GM21528 (cell line): ENCODE results near the gene TMEM132A.

Experiments
- ATAC-seq: cut with Tn5 transposase; IDR thresholded peaks from one replicate; pipeline ENCODE4 v1.9.1; 2021; ENCODE audit warnings: mild to moderate bottlenecking, moderate library complexity; ENCODE audit not compliant: unreplicated experiment, low FRiP score

Gene TMEM132A

DNA sequence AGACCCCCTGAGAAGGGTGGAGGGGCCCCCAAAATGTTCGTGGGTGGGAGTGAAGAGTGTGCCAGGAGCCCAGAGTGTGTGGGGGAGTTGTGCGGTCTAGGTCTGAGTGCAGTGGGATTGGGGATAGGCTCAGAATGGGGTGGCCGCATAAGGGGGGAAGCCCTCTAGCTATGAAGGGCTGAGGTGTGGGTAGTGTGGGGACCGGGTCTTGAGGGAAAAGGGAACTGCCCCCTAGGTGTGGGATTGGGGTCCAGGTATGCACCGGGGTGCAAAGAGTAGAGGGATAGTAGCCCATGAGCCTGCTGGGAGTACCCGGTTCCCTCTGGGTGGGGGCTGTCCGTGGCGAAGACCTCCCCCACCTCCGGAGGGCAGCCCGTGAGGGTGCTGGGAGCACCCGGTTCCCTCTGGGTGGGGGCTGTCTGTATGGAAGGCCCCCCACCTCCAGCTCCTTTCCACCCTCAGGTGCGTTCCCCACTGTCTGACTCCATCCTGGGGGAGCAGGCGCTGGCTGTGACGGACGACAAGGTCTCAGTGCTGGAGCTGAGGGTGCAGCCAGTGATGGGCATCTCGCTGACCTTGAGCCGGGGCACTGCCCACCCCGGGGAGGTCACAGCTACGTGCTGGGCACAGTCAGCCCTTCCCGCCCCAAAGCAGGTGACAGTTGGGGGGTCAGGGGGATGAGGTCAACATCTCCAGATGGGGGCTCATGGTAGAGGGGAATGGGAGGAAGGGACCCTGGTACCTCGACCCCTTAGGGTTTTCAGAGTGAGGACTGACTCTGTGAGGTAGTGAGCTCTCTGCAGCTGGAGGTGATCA is 10.7 kb downstream of the TMEM132A start:
- no peak for ATAC-seq

DNA sequence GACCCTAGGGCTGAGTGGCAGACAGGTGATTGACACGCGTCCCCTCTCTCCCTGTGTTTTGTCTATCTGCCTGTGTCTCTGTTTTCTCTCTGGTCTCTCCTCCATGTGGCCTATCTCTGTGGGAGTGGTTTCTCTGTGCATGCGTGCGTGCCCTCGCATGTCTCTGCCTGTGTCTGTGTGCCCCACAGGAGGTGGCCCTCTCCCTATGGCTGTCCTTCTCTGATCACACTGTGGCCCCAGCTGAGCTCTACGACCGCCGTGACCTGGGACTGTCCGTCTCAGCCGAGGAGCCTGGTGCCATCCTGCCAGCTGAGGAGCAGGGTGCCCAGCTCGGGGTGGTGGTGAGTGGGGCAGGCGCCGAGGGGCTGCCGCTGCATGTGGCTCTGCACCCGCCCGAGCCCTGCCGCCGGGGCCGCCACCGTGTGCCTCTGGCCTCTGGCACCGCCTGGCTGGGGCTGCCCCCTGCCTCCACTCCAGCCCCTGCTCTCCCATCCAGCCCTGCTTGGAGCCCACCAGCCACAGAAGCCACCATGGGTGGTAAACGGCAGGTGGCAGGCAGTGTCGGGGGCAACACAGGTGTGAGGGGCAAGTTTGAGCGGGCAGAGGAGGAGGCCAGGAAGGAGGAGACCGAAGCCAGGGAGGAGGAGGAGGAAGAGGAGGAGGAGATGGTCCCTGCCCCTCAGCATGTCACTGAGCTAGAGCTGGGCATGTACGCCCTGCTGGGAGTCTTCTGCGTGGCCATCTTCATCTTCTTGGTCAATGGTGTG is 11.6 kb downstream of the TMEM132A start:
- no peak for ATAC-seq

DNA sequence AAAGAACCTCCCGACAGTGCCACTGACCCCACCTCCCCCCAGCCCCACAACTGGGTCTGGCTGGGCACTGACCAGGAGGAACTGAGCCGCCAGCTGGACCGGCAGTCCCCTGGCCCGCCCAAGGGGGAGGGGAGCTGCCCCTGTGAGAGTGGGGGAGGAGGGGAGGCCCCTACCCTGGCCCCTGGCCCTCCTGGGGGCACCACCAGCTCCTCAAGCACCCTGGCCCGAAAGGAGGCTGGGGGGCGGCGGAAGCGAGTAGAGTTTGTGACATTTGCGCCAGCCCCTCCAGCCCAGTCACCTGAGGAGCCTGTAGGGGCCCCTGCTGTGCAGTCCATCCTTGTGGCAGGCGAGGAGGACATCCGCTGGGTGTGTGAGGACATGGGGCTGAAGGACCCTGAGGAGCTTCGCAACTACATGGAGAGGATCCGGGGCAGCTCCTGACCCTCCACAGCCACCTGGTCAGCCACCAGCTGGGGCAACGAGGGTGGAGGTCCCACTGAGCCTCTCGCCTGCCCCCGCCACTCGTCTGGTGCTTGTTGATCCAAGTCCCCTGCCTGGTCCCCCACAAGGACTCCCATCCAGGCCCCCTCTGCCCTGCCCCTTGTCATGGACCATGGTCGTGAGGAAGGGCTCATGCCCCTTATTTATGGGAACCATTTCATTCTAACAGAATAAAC is 12.3 kb downstream of the TMEM132A start:
- ATAC-seq = no peak

DNA sequence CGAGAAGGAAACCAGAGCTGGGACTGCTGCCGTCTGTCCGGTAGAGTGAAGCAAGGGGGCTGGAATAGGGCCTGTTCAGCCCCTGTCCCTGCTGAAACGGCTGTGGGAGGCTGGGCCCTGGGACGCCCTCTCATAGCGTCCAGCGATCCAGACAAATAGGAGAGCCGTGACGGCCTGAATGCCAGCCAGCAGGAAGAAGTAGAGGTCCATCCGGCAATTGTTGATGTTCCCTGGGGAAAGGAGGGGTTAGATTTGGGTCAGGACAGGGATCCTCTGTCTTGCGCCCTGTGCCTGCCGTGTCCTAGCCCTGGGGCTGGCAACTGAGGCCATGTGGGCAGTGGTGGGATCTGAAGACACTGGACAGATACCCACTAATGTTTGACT is 12.9 kb downstream of the TMEM132A start:
- ATAC-seq = no peak

DNA sequence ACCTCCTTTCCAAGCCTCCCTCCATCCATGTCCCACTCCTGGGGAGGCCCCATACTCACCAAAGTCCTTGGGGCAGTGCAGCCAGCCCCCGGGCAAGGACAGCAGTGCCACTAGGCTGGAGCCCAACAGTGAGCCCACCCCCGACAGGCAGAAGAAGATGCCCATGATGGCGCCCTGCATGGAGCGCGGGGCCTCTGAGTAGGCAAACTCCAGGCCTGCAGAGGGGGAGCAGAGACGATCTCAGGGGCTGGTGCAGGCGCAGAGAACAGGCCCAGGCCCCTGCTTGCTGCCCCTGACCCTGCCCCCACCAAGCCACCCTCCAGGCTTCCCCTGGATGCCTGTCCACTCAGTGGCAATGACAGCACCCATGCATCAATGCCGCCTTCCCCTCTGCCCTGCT is 13.6 kb downstream of the TMEM132A start:
- no peak for ATAC-seq

DNA sequence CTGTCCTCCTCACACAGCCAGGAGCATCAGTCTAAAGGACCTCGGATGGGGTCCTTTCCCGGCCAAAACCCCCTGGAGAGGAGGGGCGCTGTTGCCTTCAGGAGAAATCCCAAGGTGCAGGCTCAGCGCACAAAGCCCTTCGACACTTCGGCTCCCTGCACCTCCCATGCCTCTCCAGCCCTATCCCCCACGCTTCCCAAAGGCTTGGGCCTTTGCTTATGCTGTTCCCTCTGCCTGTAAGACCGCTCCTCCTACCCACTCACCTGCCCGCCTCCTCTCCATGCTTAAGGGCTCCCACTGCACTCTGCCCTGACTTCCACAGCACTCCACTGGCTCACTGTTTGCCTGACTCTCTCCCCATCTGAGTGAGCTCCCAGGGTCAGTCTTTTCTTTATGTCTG is 14.2 kb downstream of the TMEM132A start:
- no peak for ATAC-seq

DNA sequence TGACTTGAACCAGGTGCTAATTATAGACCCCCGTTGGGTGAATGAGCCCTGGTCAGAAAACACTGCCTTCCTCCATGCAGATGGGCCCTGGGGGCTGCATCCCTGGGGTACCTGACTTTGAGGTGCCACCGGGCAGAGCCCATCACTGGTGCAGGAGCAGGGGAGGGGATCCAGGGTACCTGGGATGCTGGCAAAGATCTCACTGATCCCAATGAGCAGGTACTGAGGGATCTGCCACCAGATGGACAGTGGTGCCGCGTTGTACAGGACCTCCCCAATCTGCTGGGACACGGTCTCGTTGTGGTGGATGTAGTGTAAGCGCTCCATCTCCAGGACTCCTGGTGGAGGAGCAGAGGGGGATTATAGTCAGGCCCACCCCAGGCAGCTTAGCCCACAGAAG is 15.0 kb downstream of the TMEM132A start:
- ATAC-seq = no peak

DNA sequence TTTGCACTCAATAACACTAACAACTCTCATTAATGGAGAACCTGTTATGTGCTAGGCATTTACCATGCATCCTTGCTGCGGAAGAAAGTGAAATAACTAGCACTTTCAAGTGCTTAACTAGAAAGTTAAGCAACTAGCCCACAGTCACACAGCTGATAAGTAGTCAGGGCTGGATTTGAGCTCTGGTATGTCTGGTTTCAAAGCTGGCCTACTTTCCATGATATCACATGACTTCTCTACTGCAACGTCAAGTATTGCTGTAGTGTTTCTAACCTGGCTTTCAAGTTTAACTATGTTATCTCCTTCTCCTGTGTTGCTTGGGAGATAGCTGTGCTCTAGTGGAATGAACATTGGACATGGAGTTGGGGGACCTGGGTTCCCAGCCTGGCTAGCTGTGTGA is 15.6 kb downstream of the TMEM132A start:
- no peak for ATAC-seq

DNA sequence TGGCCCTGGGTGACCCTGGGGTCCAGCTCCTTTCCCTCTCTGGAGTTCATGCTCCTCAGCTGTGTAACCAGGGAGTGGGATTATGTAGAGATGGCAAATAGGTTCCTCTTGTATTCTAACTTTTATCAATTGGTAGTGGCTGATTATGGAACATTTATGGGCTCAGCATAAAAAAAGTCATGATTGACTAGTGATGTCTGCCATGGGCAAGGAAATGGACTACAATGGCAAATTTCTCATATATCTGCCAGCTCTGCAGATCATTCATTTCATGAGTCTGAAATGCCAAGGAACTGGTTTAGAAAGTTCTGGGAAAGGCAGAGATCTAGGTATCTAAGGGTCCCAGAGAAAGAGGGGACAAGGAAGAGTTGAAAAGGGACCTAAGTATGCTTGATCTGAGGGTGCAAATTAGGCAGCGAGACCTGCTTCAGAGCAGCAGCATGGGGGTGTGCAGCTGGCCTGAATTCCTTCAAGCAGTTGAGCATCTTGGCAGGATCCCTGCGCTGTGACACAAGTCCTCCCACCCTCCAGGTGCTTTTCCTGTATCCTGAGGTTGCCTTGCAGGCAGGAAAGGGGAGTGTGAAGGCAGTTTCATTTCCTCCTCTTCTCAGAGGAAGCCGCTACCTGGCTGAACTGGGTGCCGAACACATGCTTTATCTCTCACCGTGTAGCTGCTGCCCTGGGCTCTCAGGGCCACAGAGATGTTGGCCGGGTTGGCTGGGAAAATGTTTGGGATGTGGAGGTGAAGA is 17.3 kb downstream of the TMEM132A start:
- ATAC-seq = no peak

DNA sequence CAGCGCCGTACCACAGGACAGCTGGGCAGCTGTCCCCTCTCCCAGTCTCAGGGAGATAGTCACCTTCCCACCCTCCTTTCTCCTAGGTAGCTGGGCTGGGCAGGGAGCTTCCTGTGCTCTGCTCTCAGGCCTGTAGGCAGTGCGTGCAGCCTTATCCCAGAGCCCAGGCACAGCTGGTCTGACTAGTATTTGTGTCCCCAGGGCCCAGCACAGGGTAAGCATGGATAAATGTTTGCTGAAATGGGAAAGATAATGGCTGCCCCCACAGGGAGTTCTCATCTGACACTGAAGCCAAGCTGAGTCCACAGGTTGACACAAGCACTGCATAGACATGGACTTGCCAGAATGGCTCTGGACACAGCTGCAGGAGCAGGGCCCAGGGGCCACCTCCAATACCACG is 18.0 kb downstream of the TMEM132A start:
- ATAC-seq = no peak

DNA sequence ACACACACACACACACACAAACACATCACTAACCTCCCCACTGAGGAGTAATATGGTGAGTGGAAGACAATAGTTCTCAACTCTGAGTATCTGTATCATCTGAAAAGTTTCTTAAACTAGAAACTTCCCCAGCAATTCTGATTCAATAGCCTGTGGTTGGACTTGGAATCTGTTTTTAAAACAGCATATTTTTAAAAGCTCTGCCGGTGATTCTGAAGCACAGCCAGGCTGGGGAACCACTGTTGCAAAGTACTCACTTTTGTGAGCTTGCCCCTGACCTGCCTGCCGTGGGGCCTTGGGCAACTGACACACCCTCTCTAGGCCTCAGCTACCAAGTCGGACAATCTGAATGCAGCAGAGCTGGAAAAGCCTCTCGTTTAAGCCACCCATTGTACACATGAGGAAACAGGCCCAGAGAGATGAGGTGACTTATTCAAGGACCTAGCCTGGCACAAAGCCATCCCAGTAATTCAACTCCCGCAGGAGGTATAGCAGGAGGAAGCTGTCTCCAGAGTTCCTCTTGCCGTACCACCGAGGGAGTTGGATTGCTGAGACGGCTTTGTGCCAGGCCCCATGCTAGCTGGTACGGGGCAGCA is 18.8 kb downstream of the TMEM132A start:
- no peak for ATAC-seq

DNA sequence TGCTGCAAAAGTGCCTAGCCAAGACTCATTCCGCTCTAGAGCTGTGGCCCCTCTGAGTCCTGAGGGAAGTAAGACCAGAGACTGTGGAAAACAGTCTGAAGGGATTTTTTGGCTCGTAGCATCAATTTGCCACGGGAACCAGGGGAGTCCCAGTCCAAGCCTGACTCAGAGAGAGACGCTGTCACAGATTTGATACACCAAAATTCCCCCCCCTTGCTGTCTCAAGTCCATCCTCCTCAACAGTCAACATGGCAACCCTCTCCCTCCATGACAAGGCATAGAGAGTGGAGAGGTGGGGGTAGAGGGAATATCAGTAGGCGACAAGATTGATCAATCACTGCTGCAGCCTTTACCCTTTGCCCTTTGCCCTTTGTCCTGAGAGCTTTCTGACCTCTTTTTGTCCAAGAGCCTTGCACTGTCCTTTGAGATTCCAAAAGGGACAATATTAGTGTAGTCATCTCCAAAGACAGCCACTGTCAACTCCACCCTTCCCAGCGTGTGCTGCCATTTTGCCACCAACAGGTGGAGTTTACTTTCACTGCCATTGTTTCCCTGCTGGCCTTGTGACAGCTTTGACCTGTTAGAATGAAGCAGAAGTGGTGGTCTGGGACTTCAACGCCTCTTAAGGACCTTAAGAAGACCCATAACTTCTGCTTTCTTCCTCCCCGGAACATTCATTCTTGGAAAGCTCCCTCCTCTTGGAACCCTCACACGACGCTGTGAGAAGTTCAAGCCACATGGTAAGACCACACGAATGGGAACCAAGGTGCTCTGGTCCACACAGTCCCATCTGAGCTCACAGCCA is 20.4 kb downstream of the TMEM132A start:
- ATAC-seq = no peak

DNA sequence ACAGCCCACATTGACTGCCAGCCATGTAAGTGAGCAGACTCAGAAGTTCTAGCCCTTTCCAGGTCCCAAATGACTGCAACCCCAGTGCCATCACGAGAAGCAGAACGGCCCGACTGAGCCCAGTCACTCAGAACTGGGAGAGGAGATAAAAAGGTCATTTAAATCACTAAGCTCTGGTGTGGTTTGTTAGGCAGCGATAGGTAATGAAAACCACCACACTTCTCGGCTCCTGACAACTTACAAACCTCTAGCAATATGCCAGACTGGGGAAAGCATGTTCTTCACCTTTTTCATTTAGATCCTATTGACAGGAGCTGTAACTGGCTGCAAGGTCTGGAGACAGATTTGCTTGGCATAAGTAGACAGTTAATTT is 21.0 kb downstream of the TMEM132A start:
- no peak for ATAC-seq

DNA sequence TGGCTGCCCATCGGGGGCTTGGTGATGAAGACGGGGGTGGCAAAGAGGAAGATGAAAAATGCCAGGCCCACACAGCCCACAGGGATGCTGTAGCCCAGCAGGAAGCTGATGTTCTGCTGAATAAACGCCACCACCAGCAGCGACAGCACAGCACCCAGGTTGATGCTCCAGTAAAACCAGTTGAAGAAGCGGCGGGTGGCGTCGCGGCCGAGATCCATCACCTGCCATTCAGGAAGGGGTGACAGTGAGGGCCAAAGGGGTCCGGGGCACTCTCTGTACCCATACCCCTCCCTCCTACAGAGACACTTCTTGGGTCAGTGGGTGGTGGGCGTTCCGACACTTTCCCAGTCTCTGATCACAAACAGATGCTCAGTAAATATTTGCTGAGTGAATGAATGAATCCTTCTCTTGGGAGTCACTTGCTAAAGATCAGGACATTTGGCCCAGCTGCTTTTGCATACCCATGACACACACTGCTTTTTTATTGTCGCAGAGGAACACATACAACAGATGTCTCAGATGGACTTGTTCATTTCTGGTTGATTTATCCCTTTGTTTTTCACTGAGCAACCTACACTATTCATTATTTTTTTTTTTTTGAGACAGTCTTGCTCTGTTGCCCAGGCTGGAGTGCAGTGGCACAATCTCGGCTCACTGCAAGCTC is 22.5 kb downstream of the TMEM132A start:
- no peak for ATAC-seq

DNA sequence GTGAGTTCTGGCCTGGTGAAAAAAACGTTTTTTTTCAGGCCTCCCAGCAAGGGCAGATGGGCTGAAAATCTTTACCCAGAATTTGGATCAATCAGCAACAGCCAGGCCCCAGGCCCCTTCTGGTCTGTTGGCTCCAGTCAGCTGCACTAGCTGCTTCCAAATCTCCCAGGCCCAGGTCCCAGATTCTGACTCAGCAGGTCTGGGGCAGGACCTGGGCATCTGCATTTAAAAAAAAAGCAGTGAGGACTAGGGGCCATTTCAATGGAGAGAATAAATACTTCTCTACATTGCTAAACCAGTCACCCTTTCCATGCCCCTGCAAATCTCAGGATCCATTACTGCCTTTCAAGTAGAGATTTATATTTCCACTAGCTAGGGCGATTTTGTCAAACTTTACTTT is 23.4 kb downstream of the TMEM132A start:
- no peak for ATAC-seq

DNA sequence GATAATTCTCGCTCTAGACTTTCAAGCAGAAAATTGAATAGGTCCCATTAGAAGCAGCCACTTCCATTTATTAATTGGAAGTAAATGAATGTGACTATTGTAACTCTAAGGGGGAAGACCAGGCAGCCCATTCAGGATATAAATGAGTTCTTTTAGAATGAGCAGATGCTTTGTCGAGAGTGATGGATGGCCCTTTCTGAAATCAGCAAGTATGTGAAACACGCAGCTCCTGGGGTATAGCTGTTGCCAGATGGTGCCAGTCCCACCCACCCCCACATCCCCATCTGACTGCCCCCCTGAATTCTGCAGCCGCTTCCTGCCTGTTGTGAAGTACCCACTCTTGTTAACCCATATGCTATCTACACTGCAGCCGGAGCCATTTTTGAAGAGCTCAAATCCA is 24.0 kb downstream of the TMEM132A start:
- ATAC-seq = no peak

DNA sequence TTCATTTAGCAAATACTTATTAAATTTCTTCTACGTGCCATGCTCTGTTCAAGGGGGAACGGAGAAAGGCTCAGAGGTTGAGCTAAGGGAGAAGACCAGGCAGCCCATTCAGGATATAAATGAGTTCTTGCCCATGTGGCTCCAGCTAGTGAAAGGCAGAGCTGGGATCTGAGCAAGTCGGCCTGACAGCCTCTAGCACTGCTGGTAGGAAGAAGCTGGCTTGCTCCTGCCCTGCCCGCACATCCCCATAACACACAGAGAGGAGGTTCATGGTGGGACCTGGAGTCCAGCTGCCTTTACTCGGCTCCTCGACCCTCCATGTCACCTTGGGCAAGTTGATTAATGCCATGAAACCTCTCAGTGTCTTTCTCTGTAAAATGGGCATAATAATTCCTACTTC is 25.8 kb downstream of the TMEM132A start:
- ATAC-seq = no peak

DNA sequence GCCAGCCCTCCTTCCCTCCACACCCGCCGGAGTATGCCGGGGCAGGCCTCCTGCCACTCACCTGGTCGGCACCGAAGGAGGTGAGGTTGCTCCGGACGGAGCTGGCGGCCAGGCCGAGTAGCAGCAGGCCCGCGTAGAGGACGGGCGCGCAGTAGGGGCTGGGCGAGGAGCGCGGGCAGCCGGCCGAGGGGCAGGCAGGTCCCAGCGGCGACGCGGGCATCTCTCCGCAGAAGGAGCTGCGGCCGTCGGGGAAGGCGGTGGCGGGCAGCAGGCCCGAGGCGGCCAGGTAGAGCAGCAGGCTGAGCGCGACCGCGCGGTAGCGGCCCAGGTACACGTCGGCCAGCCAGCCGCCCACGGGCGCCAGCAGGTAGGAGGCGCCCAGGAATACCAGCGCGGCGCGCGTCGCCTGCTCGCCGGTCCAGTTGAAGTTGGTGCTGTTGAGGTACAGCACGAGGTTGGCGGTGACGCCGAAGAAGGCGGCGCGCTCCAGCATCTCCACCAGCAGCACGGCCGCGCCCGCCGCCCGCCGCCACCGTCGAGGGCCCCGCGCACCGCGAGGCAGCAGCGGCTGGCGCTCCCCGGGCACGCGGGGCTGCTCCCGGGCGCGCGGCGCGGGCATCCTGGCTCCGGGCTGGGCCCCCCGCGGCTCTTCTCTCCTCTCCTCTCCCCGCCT is 26.8 kb downstream of the TMEM132A start:
- ATAC-seq = peak; percentile 20

DNA sequence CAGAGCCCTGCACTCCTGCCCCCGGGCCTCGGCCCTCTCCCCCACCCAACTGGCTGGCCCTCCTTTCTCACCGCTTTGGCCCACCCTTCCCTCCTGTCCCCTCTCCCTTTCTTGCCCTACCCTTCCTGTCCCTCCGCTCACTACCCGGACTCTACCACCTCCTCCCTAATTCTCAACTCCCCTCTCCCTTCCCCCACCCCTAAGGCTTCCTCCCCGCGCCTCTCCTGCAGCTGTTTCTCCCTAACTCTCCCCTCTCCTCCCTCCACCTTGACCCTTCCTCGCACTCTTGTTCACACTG is 27.3 kb downstream of the TMEM132A start:
- ATAC-seq = no peak
